GM21360 (cell line): ENCODE measurements around the gene CLEC3B.
"Not testable (repeated sequence)": the region's sequence is repeated elsewhere in the genome, so short reads cannot be mapped to it uniquely, and the experiment has no call there.

Source experiments
- ATAC-seq: cut with Tn5 transposase; IDR thresholded peaks from one replicate; pipeline ENCODE4 v1.9.1; 2021; ENCODE audit warnings: mild to moderate bottlenecking, moderate library complexity; ENCODE audit not compliant: unreplicated experiment

Gene CLEC3B, protein sequence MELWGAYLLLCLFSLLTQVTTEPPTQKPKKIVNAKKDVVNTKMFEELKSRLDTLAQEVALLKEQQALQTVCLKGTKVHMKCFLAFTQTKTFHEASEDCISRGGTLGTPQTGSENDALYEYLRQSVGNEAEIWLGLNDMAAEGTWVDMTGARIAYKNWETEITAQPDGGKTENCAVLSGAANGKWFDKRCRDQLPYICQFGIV

DNA sequence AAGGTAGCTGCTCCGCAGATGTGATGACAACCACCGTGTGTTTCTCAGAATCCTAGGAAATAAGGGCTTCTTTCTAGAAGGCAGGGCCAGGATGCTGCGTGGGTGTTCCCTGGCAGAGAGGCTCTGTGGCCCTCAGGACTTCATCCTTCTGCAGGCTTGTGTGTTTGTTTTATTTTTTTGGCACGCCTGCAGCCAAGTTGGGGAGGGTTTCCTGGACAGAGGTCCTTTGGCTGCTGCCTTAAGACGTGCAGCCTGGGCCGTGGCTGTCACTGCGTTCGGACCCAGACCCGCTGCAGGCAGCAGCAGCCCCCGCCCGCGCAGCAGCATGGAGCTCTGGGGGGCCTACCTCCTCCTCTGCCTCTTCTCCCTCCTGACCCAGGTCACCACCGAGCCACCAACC lies at the start of gene CLEC3B:
CLEC3B (plus strand) TSS at position 266 of the 400 bp plus-strand sequence; CDS start at position 326, 60 bp downstream.
- ATAC-seq: no peak

DNA sequence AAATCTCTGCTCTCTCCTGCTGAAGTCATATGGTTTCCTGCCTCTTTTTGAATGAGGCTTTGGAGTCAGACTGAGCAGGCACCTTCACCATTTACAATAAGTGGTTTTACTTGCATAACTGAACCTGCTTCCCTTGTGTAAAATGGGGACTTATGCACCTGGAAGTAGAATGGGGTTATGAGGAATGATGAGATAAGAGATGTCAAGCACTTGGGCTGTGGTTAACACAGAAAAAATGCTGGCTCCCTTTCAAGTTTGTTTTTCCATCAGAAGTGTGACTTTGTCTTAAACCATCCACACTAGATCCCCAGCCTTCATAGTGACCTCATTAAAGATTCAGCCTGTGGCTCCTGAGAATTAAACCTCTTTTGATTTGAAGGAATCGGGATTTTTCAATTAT lies 44.9 kb upstream of the CLEC3B start:
- no peak for ATAC-seq

DNA sequence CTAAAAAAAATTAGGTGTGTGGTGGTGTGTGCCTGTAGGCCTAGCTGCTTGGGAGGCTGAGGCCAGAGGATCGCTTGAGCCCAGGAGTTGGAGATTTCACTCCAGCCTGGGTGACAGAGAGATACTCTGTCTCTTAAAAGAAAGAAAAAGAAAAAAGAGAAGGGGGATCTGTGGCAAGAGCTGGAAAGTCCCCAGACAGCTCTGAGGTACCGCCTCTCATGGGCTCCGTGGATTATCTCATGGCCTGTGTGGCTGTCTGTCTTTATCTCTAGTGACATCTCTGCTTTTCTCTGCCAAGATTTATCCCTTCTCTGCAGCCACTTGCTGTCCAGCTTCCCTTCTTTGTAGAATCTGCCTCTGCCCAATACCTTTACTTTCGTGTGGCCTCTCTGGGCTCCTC lies 44.4 kb upstream of the CLEC3B start:
- ATAC-seq: no peak

DNA sequence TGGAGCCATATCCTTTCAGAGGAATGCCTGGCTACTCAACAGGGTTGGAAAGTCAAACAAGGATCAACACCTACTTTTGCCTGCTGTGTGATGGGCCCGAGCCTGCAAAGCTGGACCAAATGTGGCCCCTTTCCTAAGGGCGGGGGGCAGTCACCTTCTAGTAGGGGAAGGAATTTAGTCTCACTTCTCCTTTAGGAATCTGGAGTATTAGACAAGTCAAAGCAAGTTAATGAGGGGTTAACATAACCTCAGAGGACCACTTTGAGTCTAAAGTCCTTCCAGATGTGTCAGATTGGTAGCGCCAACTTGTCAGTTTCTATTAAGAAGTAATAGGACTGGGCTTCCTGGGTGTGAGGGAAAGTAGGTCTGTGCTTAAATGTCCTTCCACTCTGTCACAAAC lies 43.3 kb upstream of the CLEC3B start:
- no peak for ATAC-seq

DNA sequence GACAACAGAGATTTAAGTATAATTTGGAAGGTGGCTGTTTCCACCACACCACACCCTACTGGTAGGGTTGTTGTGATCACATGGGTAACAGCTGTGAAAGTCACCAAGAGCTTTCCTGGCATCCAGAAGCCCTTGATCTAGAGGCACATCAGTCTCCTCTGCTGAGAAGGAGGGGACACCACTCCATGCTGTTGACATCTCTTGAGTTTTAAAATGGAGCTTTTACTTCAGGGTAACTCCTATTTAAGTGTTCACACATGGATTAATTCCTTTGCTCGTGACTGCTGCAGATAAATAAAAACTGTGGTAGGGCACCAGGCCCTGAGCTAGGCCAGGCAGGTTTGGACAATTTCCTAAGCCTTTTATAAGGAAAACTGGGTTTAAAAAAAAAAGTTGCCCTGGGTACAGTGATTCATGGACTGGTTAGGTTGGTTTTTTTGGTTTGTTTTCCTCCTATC lies 42.6 kb upstream of the CLEC3B start:
- ATAC-seq: no peak

DNA sequence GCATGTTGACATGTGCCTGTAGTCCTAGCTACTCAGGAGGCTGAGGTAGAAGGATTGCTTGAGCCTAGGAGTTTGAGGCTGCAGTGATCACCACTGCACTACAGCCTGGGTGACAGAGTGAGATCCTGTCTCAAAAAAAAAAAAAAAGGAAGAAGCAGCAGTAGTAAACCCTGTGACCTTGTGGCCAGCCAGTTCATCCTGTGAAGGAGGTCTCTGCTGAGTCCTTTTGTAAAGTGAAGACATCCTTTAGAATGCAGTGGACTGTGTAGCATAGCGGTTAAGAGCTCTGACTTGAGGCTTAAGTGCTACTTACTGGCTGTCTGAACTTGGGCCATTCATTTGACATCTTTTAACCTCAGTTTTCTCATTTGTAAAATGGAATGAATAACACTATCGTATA lies 41.8 kb upstream of the CLEC3B start:
- ATAC-seq: no peak

DNA sequence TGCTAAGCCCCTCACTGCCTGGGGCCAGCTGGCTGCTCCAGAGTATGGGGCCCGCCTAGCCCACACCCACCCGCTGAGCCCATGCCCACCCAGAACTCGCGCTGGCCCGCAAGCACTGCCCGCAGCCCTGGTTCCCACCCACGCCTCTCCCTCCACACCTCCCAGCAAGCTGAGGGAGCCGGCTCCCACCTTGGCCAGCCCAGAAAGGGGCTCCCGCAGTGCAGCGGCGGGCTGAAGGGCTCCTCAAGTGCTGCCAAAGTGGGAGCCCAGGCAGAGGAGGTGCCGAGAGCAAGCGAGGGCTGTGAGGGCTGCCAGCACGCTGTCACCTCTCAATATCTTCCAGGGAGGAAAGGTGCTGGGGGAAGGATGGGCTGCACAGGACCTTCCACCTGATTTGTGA lies 39.8 kb upstream of the CLEC3B start:
- ATAC-seq: not testable (repeated sequence)

DNA sequence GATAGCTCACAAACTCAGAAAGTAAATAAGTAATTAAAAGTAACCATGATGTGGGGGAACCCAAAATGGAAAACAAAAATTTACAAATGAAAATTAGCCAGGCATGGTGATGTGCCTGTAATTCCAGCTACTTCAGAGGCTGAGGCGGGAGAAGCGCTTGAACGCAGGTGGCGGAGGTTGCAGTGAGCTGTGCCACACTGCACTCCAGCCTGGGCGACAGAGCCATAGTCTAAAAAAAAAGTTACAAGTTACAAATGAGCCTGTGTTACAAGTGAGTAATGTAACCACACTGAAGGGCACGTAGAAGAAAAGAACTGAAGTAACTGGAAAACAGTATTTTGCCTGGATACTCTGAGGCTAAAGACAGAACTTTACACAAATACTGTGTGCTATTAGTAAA lies 38.8 kb upstream of the CLEC3B start:
- no peak for ATAC-seq

DNA sequence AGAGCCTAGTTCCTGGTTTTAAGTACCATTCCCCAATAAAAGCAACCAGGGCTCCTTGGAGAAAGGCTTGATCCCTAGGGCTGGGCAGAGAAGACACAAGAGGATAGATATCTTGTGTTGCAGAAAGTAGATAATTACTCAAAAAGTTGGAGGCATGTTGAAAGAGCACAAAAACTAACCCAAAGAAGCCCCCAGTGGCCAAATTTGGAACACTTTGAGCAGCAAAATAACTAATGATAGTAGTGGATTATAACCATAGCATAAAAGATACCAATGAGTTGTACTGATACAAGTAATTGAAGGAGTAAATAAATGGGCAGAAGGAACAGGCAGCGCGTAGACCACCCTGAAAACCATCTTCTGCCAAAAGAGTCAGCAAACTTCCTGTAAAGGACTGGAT lies 38.0 kb upstream of the CLEC3B start:
- no peak for ATAC-seq

DNA sequence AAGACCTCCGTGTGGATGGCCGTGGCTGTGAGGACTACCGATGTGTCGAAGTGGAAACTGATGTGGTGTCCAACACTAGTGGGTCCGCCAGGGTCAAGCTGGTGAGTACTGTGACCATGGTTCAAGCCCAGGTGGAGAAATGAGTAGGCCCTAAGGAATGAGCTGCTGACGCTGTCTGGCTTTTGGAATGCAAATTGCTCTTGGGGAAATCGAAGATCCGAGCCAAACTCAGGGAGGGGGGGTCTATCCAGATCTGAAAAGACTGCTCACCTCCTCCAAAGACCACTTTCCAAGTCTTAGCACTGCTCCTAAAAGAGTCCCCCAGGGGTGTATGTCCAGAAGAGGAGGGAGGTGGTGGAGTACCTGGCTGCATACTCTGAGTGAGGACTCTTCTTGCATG lies 37.0 kb upstream of the CLEC3B start:
- no peak for ATAC-seq

DNA sequence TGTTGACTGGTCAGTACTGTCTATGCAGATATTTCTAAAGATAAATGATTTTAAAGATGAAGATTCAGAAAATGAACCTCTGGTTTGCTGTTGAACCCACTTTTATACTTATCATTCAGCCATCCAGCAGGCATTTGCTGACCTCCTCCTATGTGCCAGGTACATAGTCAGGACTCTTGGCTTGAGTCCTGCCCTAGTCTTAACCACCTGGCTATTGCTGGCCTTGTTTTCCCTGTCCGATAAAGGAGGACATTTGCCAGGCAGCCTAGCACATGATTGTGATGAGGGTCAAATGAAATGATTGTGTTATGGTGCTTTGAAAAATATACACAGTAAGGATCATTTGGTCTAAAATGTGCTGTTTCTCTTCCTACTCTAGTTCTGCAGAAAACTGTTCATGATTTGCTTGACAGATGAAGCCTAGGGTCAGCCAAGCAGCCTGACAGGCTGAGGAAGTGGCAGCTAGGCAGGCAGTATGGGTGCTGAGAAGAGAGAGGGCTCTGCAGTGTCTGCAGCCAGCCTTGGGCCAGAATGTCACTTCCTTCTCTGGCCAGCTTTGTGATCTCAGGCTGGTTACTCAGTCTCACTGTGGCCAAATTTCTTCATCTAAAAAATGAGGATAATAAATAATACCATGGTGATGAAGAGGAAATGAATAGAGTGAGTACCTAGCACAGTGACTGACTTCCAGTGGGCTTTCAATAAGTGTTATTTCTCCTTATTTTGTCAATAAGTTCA lies 36.3 kb upstream of the CLEC3B start:
- ATAC-seq: no peak

DNA sequence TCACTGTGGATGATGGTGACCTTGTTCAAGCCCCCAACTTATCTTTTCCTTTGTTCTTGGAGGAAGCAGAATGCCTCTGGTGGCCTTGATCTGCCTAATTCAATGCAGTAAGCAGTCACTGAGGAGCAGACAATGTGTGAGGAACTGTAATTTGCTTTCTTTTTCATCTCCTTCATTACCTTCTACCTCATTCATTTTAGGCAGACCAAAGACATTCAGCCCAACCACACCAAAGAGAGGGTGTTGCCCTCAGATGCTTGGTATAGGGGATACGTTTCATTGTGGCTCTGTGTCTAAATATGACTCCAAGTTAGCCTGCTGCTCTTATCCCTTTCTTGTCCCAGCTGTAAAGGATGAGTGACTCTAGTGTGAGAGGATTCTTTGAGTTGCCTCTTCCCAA lies 34.8 kb upstream of the CLEC3B start:
- no peak for ATAC-seq

DNA sequence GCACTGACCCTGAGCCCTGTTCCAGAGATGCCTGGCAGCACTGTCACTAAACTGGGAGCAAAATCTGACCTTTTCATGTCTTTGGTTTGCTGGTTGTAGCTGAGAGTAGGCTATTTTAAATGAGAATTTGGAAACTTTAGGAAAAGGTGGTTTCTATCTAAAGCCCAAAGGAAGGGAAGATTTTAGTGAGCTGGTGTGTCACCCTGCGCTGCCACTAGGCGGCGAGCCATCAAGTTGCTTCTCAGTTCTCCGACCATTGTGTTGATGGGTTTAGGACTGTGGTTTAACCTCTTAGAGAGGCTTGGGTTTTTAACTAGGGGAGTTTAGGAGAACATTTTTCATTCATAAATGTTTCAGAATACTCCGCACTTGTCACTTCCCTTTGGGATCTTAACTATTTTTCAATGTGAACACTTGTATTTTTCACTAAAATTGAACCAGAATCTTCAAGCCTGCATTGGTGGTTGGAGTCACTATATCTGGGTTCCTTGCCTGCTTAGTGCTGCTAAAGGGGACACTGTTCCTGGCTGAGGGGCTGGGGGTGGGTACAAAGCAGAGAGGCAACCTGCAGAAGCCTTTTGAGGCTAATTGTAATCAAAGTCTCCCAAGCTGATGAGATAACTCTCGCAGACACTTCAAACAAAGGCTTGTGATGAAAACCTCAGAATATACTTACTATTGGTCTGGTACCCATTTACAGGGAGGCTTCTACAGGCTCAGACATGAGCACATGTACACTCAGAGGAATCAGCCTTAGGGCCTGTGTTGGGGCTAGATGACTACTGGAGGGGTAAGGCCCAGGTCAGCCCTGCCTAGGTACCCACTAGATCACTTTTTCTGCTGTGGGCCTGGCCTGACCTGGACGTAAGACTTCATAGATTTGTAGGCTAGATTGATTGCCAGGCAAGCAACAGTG lies 33.3 kb upstream of the CLEC3B start:
- ATAC-seq: no peak

DNA sequence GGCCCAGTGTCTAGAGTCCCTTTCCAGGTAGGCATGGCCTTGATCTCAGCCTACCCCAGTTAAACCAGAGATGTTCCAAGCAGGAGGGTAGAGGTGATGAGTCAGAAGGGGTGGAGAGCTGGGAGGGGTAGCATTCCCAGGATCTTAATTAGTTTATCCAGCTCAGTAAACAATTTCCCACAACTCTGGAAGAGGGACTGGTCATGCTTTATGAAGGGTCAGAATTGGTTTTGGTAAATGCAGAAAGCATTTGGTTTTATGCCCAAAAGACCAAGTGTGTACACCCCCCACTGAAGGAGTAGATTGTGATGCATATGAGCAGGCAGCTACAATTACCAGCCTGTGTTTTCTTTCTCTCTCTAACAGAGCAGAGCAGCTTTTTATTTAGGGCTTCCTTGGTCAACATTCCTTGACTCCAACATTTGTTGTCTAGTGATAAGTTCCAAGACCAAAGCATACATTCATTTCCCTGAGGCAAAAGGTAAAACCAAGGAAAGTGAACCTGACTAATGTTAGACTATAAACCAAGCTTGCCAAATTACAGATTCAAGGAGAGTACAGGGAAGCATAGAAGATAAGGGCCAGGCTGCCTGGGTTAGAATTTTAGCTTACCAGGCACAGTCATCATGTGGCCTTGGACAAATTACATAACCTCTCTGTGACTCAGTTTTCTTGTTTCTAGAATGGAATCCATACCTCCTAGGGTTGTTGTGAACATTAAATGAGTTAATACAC lies 32.5 kb upstream of the CLEC3B start:
- no peak for ATAC-seq

DNA sequence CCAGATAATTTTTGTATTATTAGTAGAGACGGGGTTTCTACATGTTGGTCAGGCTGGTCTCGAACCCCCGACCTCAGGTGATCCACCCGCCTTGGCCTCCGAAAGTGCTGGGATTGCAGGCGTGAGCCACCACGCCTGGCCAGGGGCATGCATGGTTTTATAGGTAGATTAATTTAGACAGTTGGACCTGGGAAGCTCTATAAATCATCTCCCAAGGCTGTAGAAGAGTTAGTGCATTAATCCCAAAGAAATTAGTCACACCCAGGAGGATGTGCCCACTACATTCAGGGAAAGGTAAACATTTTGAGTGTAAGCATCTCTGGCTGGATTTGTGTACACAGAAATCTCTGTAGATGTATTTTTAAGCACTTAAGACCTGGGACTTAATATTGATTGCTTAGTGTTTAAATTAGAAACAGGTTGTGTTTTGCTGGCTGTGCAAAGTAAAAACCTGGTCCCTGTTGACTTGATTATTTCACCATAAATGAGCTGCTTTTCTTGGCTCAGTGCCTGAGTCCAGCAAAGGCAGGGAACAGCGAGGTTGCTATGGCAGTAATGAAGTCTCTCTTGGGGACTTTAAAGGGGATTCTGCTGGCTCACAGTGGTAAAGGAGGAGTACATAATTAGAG lies 30.8 kb upstream of the CLEC3B start:
- no peak for ATAC-seq

DNA sequence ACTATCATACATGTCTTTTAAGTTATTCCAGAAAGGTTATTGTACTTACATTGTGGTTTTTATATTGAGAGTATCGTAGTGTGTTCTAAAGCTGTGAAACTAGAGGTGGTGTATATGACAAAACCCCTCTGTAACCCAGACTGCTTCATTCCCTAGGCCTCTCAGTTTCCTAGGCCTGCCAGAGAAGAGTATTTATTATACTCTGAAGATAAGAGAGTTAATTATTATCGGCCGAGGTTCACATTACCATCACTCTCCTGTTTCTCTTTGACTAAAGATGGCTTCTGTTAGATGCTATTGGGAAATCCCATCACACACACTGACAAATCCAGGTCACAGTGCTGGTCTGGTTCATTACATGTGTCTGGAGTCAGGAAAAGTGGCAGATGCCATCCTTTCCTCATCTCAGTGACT lies 29.5 kb upstream of the CLEC3B start:
- ATAC-seq: no peak

DNA sequence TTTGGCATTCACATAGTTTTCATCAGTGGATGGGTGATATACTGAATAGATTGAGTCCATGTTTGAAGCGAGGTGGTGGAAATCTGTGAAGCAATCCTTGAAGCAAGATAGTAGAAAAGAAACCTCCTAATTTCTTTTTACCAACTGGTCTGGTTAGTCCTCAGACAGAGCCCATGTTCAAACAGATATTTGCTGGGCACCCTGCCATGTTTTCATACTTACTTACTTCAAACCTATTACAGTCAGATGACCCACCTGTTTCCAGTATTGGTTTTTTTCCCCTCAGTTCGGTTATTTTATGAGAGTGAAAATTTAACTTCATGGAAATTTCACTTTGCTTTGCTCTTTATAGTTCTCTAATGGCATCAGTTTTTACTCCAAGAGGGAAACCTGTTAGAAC lies 26.3 kb upstream of the CLEC3B start:
- ATAC-seq: no peak

DNA sequence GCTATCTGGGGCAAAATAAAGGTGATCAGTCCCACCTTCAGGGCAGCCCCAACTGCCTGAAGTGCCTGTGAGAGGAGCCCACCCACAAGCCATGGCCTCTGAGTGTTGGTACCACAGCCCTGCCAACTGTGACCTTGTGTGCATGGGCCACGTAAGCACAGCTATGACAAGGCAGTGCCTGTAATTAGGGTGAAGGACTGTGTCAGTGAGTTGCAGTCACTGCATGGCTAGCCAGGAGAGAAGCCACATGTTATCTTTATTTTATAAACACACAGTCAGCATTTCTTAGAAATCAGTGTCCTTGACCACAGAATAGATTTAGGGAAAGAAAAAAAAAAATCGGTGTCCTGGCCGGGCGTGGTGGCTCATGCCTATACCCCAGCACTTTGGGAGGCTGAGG lies 25.3 kb upstream of the CLEC3B start:
- ATAC-seq: no peak

DNA sequence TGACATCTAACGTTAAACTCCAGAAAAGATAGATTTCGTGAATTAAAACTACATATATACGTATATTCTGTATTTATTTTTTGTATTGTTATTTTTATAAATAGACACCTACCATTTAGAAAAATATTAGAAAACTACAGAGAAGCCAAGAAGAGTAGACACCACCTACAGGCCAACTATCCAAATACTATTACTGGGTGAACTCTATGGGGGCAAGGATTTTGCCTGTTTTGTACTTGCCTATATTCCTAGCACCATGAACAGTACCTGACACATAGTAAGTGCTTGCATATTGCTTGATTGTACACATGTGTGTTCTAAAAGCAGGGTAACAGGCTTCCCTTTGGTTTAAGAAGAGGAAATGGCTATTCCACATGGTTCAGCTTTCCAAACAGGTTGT lies 24.4 kb upstream of the CLEC3B start:
- ATAC-seq: no peak

DNA sequence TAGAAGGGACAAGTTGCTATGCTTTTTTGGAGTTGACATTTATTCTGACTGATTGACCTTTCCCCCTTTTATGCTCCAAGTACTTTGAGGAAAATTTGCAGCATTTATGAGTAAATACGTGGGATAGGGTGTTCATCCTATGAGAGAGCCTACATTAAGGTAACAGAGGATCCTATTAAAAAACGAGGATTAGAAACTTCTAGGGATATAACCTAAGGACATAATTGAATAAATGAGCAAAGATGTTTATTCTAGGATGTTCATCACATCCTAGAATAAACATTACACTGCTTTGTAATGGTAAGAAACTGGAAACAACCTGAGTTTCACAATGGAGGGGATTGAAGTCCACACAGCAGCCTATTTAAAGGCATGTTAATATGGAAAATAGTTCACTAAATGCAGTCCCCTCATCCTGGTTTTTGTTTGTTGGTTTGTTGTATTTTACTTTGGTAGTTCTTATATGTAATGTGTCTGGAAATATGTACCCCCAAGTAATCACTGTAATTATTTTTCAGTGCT lies 23.9 kb upstream of the CLEC3B start:
- no peak for ATAC-seq
